Body of pancreas (tissue), 4 donors: ENCODE data around the gene PTH1R.

Source experiments
- POLR2A ChIP-seq, 3 donors: fragments of 450-650 bp; IDR thresholded peaks; one replicate each; pipeline ENCODE4 v1.6.1; 2016; ENCODE audit warnings: antibody characterized with exemption in 3 of 3, mild to moderate bottlenecking in 2 of 3
- TF ChIP-seq, protein P1 (sequence below), 7 experiments: fragments of 450-650 bp in 4 of 7; fragments of 200-600 bp in 3 of 7; sonication (generic) in 3 of 7; IDR thresholded peaks; one replicate each; pipeline ENCODE4 v1.5.1; 2016 to 2019; ENCODE audit warnings: antibody characterized with exemption in 7 of 7

DNA sequence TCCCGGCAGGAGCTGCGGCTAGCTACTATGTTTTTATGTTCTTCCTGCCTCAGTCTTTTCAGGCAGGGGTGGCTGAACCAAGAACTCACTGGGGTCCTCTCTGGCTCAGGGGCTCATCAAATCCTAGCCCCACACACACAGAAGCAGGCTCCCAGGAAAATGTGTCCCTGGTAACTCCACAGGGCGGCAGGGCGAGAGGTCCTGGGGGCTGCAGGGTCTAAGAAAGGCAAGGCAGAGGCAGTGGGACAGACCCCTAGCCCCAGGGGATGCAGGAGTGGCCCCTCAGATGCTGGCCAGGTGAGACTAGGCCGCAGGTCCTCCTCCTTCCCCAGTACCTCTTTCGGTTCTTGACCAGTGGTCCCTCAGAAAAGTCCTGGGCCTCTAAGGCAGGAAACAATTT, 48.9 kb downstream of the PTH1R start:
- TF ChIP-seq, protein P1, sequence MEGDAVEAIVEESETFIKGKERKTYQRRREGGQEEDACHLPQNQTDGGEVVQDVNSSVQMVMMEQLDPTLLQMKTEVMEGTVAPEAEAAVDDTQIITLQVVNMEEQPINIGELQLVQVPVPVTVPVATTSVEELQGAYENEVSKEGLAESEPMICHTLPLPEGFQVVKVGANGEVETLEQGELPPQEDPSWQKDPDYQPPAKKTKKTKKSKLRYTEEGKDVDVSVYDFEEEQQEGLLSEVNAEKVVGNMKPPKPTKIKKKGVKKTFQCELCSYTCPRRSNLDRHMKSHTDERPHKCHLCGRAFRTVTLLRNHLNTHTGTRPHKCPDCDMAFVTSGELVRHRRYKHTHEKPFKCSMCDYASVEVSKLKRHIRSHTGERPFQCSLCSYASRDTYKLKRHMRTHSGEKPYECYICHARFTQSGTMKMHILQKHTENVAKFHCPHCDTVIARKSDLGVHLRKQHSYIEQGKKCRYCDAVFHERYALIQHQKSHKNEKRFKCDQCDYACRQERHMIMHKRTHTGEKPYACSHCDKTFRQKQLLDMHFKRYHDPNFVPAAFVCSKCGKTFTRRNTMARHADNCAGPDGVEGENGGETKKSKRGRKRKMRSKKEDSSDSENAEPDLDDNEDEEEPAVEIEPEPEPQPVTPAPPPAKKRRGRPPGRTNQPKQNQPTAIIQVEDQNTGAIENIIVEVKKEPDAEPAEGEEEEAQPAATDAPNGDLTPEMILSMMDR (IDR thresholded peaks at IDR 0.05): no peak
- no peak for TF ChIP-seq POLR2A (IDR thresholded peaks at IDR 0.05)
